K562 (cell line): ENCODE data around the gene RIC3. TPM values are rescaled to one million over a fixed set of nuclear protein-coding genes. Genes with fewer than 3 reads are reported as not detected.

Experiments used
- ATAC-seq: fragments of 200-7000 bp; cut with Tn5 transposase; 3 replicates; pipeline ENCODE4 v1.9.1; 2020; ENCODE audit warnings: moderate library complexity
- BruUV-seq: library from RNA; stranded (reverse); fragments of 400-500 nt; replicated peaks from 2 replicates; lab custom pipeline; 2021; lab: Mats Ljungman, UMichigan
- CTCF ChIA-PET: fragments of 300-600 bp; formaldehyde crosslinking; extraction: SDS; loops from one replicate; lab custom pipeline; 2021; ENCODE audit warnings: low intra/inter-chr PET ratio; lab: Yijun Ruan, JAX
- POLR2A ChIA-PET: fragments of 300-600, 350-650 bp; sonication (Branson Sonifier 250); formaldehyde crosslinking; extraction: SDS; loops from one replicate; lab custom pipeline; 2021; ENCODE audit warnings: antibody characterized with exemption, inconsistent platforms; lab: Yijun Ruan, JAX
- DNase-seq, 4 experiments: peaks; one replicate each; pipeline versions ENCODE4 v3.0.0 to v3.0.0-alpha.2; 2011 to 2018; ENCODE audit warnings: low spot score in 3 of 4, mixed read lengths in 3 of 4; ENCODE audit errors: extremely low read depth in 1 of 4
- FAIRE-seq: peaks from 2 replicates; lab custom pipeline; 2011; peaks lifted over from hg19 to GRCh38; lab: Jason Lieb, UNC
- H2AFZ ChIP-seq: 2 replicates; pipeline ENCODE4 v1.6.0; 2011; ENCODE audit warnings: low read depth, low read length, control low read depth, inconsistent platforms
- H3K27ac ChIP-seq: fragments of 200-600 bp; 3 replicates; pipeline ENCODE4 v1.8.0; 2011; ENCODE audit warnings: low read depth, mild to moderate bottlenecking, control low read depth, inconsistent platforms, low read length, moderate library complexity, mixed read lengths; ENCODE audit errors: extremely low read depth
- H3K27me3 ChIP-seq, 2 experiments: fragments of 300-600 bp in 1 of 2; 2 replicates in 1 of 2; 3 replicates in 1 of 2; pipeline versions ENCODE4 v1.6.0 to v1.8.0; 2011; ENCODE audit warnings: inconsistent platforms in 2 of 2, low read length in 2 of 2, mild to moderate bottlenecking in 1 of 2, mixed read lengths in 1 of 2, moderate library complexity in 1 of 2; ENCODE audit not compliant: control insufficient read depth in 2 of 2, insufficient read depth in 2 of 2
- H3K36me3 ChIP-seq: fragments of 300-600 bp; 3 replicates; pipeline ENCODE4 v1.8.0; 2011; ENCODE audit warnings: mild to moderate bottlenecking, low read length, inconsistent platforms; ENCODE audit not compliant: control insufficient read depth, insufficient read depth
- H3K4me1 ChIP-seq, 2 experiments: fragments of 200-600 bp in 1 of 2; replicated peaks in 1 of 2; 2 replicates in 1 of 2; 3 replicates in 1 of 2; pipeline versions ENCODE4 v1.5.1 to v1.8.0; 2011; ENCODE audit warnings: inconsistent platforms in 2 of 2, low read length in 2 of 2, mild to moderate bottlenecking in 1 of 2, mixed read lengths in 1 of 2, moderate library complexity in 1 of 2; ENCODE audit not compliant: control insufficient read depth in 2 of 2, insufficient read depth in 2 of 2
- H3K4me2 ChIP-seq: 2 replicates; pipeline ENCODE4 v1.6.1; 2011; ENCODE audit warnings: low read length, control low read depth, inconsistent platforms, mixed read lengths; ENCODE audit not compliant: insufficient read depth
- H3K4me3 ChIP-seq: fragments of 200-600 bp; sonication (generic), shearing (Covaris generic); 2 replicates; pipeline ENCODE4 v1.5.1; 2016; ENCODE audit warnings: control low read depth, inconsistent platforms
- H3K79me2 ChIP-seq: fragments of 200-600 bp; 3 replicates; pipeline ENCODE4 v1.8.0; 2011; ENCODE audit warnings: low read length, inconsistent platforms; ENCODE audit not compliant: control insufficient read depth, insufficient read depth
- H3K9ac ChIP-seq, 2 experiments: 2 replicates each; pipeline versions ENCODE4 v1.6.0 to v1.6.1; 2011; ENCODE audit warnings: low read depth in 2 of 2, low read length in 2 of 2, control low read depth in 1 of 2, inconsistent platforms in 1 of 2, mild to moderate bottlenecking in 1 of 2, mixed read lengths in 1 of 2; ENCODE audit not compliant: insufficient read depth in 1 of 2
- H3K9me1 ChIP-seq: one replicate; pipeline ENCODE4 v1.6.0; 2011; ENCODE audit warnings: inconsistent platforms, mild to moderate bottlenecking, low read length, moderate library complexity; ENCODE audit not compliant: control insufficient read depth, insufficient read depth
- H3K9me3 ChIP-seq: replicated peaks from 2 replicates; pipeline ENCODE4 v1.5.1; 2011; ENCODE audit warnings: low read depth, low read length, inconsistent platforms; ENCODE audit not compliant: control insufficient read depth, insufficient read depth
- H4K20me1 ChIP-seq: replicated peaks from 2 replicates; pipeline ENCODE4 v1.6.1; 2011; ENCODE audit warnings: low read length, inconsistent platforms, mixed read lengths; ENCODE audit not compliant: control insufficient read depth, insufficient read depth
- ARNT ChIP-seq, 2 experiments: fragments of 450-650 bp; IDR thresholded peaks; 2 replicates each; pipeline ENCODE4 v1.6.1; 2016; ENCODE audit warnings: mild to moderate bottlenecking in 1 of 2
- CSDE1 ChIP-seq, 2 experiments: fragments of 450-650 bp; IDR thresholded peaks; 2 replicates each; pipeline ENCODE4 v1.6.1; 2016; ENCODE audit warnings: mild to moderate bottlenecking in 1 of 2
- ETV5 ChIP-seq: sonication (generic); formaldehyde crosslinking; IDR thresholded peaks from 2 replicates; pipeline ENCODE4 v1.4.0; 2020; ENCODE audit warnings: low read depth, mild to moderate bottlenecking, missing genetic modification reagents
- IFI16 ChIP-seq: fragments of 250-450 bp; sonication (Bioruptor Pico); IDR thresholded peaks from 2 replicates; pipeline ENCODE4 v2.1.2; 2022; ENCODE audit warnings: mild to moderate bottlenecking, inconsistent platforms
- LEF1 ChIP-seq: fragments of 450-650 bp; IDR thresholded peaks from 2 replicates; pipeline ENCODE4 v1.6.1; 2016; ENCODE audit warnings: mild to moderate bottlenecking
- MAX ChIP-seq: sonication (generic); formaldehyde crosslinking; IDR thresholded peaks from 2 replicates; pipeline ENCODE4 v1.9.0; 2022; ENCODE audit warnings: mild to moderate bottlenecking, missing genetic modification reagents
- MLX ChIP-seq, 2 experiments: fragments of 450-650 bp in 1 of 2; sonication (generic) in 1 of 2; formaldehyde crosslinking; conservative IDR thresholded peaks; 2 replicates each; pipeline versions ENCODE4 v1.4.0 to v1.8.1; 2020 to 2022; ENCODE audit warnings: mild to moderate bottlenecking in 1 of 2, missing genetic modification reagents in 1 of 2
- NR2F6 ChIP-seq: fragments of 450-650 bp; formaldehyde crosslinking; IDR thresholded peaks from 2 replicates; pipeline ENCODE4 v1.4.0; 2020; ENCODE audit warnings: mild to moderate bottlenecking
- SIX5 ChIP-seq, 2 experiments: IDR thresholded peaks; 2 replicates each; pipeline ENCODE4 v1.6.1; 2011; ENCODE audit warnings: low read length in 2 of 2, borderline replicate concordance in 1 of 2, low read depth in 1 of 2, mild to moderate bottlenecking in 1 of 2, moderate library complexity in 1 of 2; ENCODE audit not compliant: insufficient read depth in 1 of 2
- ZNF77 ChIP-seq: fragments of 250-450 bp; sonication (Bioruptor Pico); IDR thresholded peaks from 2 replicates; pipeline ENCODE4 v1.5.0; 2020
- WGBS: fragments of 100-300 bp; shearing (Covaris generic); methylation state at CpG from one replicate; pipeline ENCODE4 v1.1.6; 2016; ENCODE audit warnings: low coverage, mixed read lengths; ENCODE audit not compliant: insufficient coverage; ENCODE audit errors: missing lambda C conversion rate; 5-methylcytosine and 5-hydroxymethylcytosine counted together
- in situ Hi-C: fragments of 300-500 bp; cut with MboI; formaldehyde crosslinking; loops from 4 replicates; pipeline ENCODE4 v1.15.0; 2018; ENCODE audit warnings: inconsistent platforms, mixed read lengths
- intact Hi-C: fragments of 100-400 bp; cut with micrococcal nuclease; formaldehyde crosslinking; loops from 2 replicates; pipeline ENCODE4 v1.14.2; 2022
- polyA plus RNA-seq, 8 experiments: library from polyadenylated mRNA; depleted of rRNA in 4 of 8; stranded (reverse) in 5 of 8; unstranded in 3 of 8; fragments of >200 nt; fragmentation: Nextera tagmentation in 2 of 8; fragmentation: Illumina TruSeq in 1 of 8; extraction: Ambion mirVana in 2 of 8; extraction: Trizol in 1 of 8; gene quantifications; 2 replicates each; pipeline versions ENCODE4 v1.2.1 to v1.2.3, GENCODE V29; 2011 to 2014; ENCODE audit warnings: inconsistent platforms in 1 of 8, missing spikeins in 1 of 8
- total RNA-seq, 7 experiments: library from RNA; depleted of rRNA in 6 of 7; stranded (reverse); fragments of >200 nt in 6 of 7; fragmentation: Illumina TruSeq in 2 of 7; extraction: Trizol in 2 of 7; gene quantifications; 2 replicates each; pipeline versions ENCODE4 v1.2.1 to v1.2.3, GENCODE V29; 2011 to 2021; ENCODE audit warnings: low replicate concordance in 1 of 7

Gene RIC3
- total and polyA plus RNA-seq, 9 of the 15 experiments (the other 6 are each of a cell fraction or from before 2014, with no cell fraction given) = 0.03 to 0.16 (median 0.05) TPM; not detected in 4

- FAIRE-seq = no peak
Observed at GRCh38 chr11:8080674-8081590, 87.9 kb downstream of the RIC3 start, which contains the start of gene TUB. Gene TUB, plus strand, starts transcription at chr11:8081211. Its CDS starts 300 bp downstream, at chr11:8081511.

More at GRCh38 chr11:8080674-8081590, 87.9 kb downstream of the RIC3 start, which contains the start of gene TUB:
- Histone ChIP-seq H2AFZ (no peak within 1 kb of the TSS), H3K4me3 (no peak within 1 kb of the TSS), H4K20me1 (no peaks in the 10 kb centered on the region), H3K27ac (no peak within 1 kb of the TSS), H3K79me2 (no peaks in the 10 kb centered on the region), H3K4me2 (no peak within 1 kb of the TSS), H3K4me1 (no peaks in the 10 kb centered on the region), H3K27me3 (peaks cover 0 to 43% of the 10 kb centered on the region in 2 experiments; a peak in 3 of 5 replicates), H3K9me1 (no peaks in the 10 kb centered on the region), H3K9me3 (no peaks in the 10 kb centered on the region), H3K36me3 (no peaks in the 10 kb centered on the region), H3K9ac (no peak within 1 kb of the TSS)
- POLR2A ChIA-PET = interaction anchor here (0.6 kb wide), 1 partner anchor 222 kb away, joined by 3 read pairs; no protein-coding TSS in a partner anchor
- BruUV-seq = no TSS peak
- WGBS = 42% methylated on average over 24 of the region's 104 CpGs
- DNase-seq = no peak
- CTCF ChIA-PET = no interaction called here
- ATAC-seq = no peak
- intact Hi-C loops (no loop called here), in situ Hi-C loops (no loop called here)
- TF ChIP-seq LEF1 = no peak
- TF ChIP-seq SIX5 (IDR thresholded peaks at IDR 0.05; ENCODE audit: borderline replicate concordance in 1 of 2, insufficient read depth in 1 of 2, low read depth in 1 of 2, low read length in 2 of 2) = no peak
- TF ChIP-seq IFI16 (CRISPR knock-in tag) = no peak
- TF ChIP-seq ARNT (IDR thresholded peaks at IDR 0.05) = no peak
- TF ChIP-seq NR2F6 (CRISPR knock-in tag) = no peak
- TF ChIP-seq CSDE1 (IDR thresholded peaks at IDR 0.05) = no peak
- TF ChIP-seq MAX (CRISPR knock-in tag) = no peak
- TF ChIP-seq ETV5 (CRISPR knock-in tag) = no peak
- no peak for TF ChIP-seq ZNF77 (CRISPR knock-in tag)
- TF ChIP-seq MLX (CRISPR knock-in tag; conservative IDR thresholded peaks at IDR 0.05) = no peak
